Ectodermal cell (in vitro differentiated cells): ENCODE measurements around the gene OTUD5.

Experiments
- H3K27ac ChIP-seq: 2 replicates; pipeline ENCODE4 v1.7.0; 2013; ENCODE audit warnings: mild to moderate bottlenecking, low read depth, low read length; ENCODE audit not compliant: insufficient read depth, poor library complexity, severe bottlenecking
- H3K27me3 ChIP-seq: 2 replicates; pipeline ENCODE4 v1.7.0; 2013; ENCODE audit warnings: mild to moderate bottlenecking, low read length; ENCODE audit not compliant: insufficient read depth, control insufficient read depth, poor library complexity, severe bottlenecking
- H3K36me3 ChIP-seq: one replicate; pipeline ENCODE4 v1.7.0; 2013; ENCODE audit warnings: low read length; ENCODE audit not compliant: control insufficient read depth, insufficient read depth
- H3K4me1 ChIP-seq: one replicate; pipeline ENCODE4 v1.7.0; 2013; ENCODE audit warnings: low read length; ENCODE audit not compliant: control insufficient read depth, insufficient read depth
- H3K4me3 ChIP-seq: 2 replicates; pipeline ENCODE4 v1.7.0; 2013; ENCODE audit warnings: low read depth, low read length, control low read depth; ENCODE audit not compliant: insufficient read depth
- H3K9me3 ChIP-seq: 2 replicates; pipeline ENCODE4 v1.7.0; 2013; ENCODE audit warnings: mild to moderate bottlenecking, low read length, moderate library complexity; ENCODE audit not compliant: control insufficient read depth
- WGBS, 2 experiments: methylation state at CpG; one replicate each; pipeline ENCODE4 v1.1.7; 2013; ENCODE audit warnings: missing lambda C conversion rate in 2 of 2; 5-methylcytosine and 5-hydroxymethylcytosine counted together

The OTUD5 gene

GRCh38 chrX:48938721-48939425, 18.5 kb downstream of the OTUD5 start:
- H3K4me1 ChIP-seq: peaks cover 6% of the 10 kb centered on the region
- no peaks in the 10 kb centered on the region for H3K27me3 ChIP-seq
- no peaks in the 10 kb centered on the region for H3K9me3 ChIP-seq
- 83 to 87% methylated on average over 1 of the region's 1 CpG for WGBS, 2 experiments
- H3K4me3 ChIP-seq: no peak overlapping the region
- H3K36me3 ChIP-seq: peaks cover 6% of the 10 kb centered on the region
- no peak overlapping the region for H3K27ac ChIP-seq

DNA sequence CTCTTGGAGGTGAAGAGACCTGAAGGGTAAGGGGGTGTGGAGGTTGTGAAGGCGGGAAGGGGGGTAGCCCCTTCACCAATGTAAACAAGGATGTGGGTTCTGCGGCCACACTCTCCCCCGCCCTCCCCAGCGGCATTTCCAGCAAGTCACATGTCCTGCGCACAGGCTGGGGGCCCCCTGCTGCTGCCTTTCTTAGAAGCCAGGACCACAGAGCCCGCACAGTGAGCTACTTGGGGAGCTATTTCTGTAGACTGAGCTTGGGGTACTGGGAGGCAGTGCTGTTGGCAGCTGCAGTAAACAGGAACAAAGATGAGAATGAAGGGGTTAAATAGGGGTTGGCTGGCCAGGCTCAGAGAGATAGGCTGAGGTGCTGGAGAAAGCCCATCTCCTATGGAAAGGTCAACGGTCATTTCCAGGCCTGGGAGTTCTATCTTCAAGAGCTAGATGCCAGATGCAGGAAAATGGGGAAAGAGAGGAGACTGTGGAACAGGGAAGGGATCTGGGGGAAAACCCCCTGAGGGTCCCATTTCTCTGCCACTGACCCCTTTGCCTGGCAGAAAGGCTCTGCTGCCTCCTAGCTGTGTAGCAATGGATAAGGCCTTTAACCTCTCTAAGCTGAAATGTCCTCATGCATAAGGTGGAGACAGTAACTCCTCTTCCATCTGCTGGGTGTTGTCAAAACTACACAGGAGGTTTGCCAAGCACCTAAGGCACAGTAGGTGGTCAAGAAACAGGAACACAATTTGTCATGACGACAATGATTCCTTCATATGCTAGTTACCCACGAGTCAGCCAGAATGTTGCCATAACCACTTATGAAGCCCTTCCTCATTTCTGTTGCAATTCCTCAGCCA, 20.1 kb downstream of the OTUD5 start:
- peaks cover 6% of the 10 kb centered on the region for H3K4me1 ChIP-seq
- no peak overlapping the region for H3K27ac ChIP-seq
- H3K36me3 ChIP-seq: peaks cover 13% of the 10 kb centered on the region
- WGBS, 2 experiments: 19 to 21% methylated on average over 9 of the region's 9 CpGs
- no peak overlapping the region for H3K4me3 ChIP-seq
- no peaks in the 10 kb centered on the region for H3K9me3 ChIP-seq
- H3K27me3 ChIP-seq: no peaks in the 10 kb centered on the region

- peaks cover 13% of the 10 kb centered on the region for H3K36me3 ChIP-seq
- H3K27me3 ChIP-seq: no peaks in the 10 kb centered on the region
- H3K9me3 ChIP-seq: no peaks in the 10 kb centered on the region
- WGBS, 2 experiments: 92 to 95% methylated on average over 8 of the region's 8 CpGs
- H3K27ac ChIP-seq: no peak overlapping the region
- peaks cover 6% of the 10 kb centered on the region for H3K4me1 ChIP-seq
- H3K4me3 ChIP-seq: no peak overlapping the region
These were observed 20.9 kb downstream of the OTUD5 start for GRCh38 chrX:48936429-48937053.

- no peaks in the 10 kb centered on the region for H3K27me3 ChIP-seq
- no peak overlapping the region for H3K4me3 ChIP-seq
- no peaks in the 10 kb centered on the region for H3K9me3 ChIP-seq
- H3K36me3 ChIP-seq: peaks cover 13% of the 10 kb centered on the region
- H3K27ac ChIP-seq: no peak overlapping the region
- H3K4me1 ChIP-seq: peaks cover 6% of the 10 kb centered on the region
- 82 to 88% methylated on average over 1 of the region's 1 CpG for WGBS, 2 experiments
These were observed 22.1 kb downstream of the OTUD5 start for GRCh38 chrX:48935301-48935670.

DNA sequence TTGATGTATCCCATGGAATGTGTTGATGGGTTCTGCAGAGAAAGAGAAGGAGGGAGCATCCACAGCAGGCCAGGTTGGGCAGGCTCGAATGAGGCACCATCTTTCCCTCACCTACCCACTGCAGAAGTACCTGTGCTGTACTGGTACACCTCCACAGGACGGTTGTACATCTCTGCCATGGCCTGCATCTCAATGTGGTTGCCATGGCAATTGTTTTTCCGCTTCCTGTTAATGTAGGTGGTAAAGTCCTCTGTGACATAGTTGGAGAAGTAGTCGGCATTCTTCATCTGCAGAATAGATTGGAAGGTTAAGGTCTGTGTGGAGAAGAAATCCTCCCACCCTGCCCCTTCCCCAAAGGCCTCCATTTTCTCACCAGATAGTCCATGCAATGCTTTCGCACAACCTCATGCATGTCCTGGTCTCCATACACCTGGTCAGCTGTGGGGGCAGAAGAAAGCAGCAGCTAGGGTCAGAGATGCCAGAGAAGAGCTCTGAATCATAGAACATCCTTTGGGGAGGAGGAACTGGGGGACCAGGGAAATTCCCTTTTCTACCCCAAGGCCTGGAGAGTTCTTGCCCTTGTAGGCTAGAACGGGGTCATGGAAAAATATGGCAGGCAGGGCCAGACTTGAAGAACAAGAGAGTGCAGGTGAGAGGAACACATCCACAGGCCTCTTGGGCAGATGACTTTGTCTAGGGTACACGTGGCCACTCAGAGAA, 22.7 kb downstream of the OTUD5 start:
- 94 to 95% methylated on average over 6 to 7 of the region's 7 CpGs for WGBS, 2 experiments
- no peak overlapping the region for H3K4me3 ChIP-seq
- no peak overlapping the region for H3K27ac ChIP-seq
- H3K27me3 ChIP-seq: no peaks in the 10 kb centered on the region
- no peaks in the 10 kb centered on the region for H3K9me3 ChIP-seq
- H3K36me3 ChIP-seq: peaks cover 13% of the 10 kb centered on the region
- H3K4me1 ChIP-seq: peaks cover 6% of the 10 kb centered on the region

DNA sequence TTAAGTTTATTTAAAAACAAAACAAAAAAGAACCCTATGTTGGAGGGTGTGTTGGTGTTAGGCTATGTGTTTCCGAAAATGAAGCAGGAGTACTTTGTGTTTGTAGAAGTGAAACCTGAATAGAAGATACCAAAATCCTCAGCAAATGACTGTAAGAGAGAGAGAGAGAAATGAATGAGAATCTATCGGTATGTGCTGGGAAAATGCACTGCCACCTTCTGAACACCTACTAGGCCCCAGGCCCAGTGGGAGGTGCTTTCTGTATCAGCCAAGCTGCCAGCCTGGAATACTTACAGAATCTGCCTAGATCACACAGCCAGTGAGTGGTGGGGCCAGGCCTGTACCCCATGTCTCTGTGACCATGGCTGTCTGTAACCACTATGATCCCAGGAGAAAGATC, 23.6 kb downstream of the OTUD5 start:
- H3K4me3 ChIP-seq: no peak overlapping the region
- H3K4me1 ChIP-seq: peaks cover 6% of the 10 kb centered on the region
- 94 to 100% methylated on average over 2 of the region's 2 CpGs for WGBS, 2 experiments
- H3K27ac ChIP-seq: no peak overlapping the region
- no peaks in the 10 kb centered on the region for H3K27me3 ChIP-seq
- peaks cover 13% of the 10 kb centered on the region for H3K36me3 ChIP-seq
- H3K9me3 ChIP-seq: no peaks in the 10 kb centered on the region

DNA sequence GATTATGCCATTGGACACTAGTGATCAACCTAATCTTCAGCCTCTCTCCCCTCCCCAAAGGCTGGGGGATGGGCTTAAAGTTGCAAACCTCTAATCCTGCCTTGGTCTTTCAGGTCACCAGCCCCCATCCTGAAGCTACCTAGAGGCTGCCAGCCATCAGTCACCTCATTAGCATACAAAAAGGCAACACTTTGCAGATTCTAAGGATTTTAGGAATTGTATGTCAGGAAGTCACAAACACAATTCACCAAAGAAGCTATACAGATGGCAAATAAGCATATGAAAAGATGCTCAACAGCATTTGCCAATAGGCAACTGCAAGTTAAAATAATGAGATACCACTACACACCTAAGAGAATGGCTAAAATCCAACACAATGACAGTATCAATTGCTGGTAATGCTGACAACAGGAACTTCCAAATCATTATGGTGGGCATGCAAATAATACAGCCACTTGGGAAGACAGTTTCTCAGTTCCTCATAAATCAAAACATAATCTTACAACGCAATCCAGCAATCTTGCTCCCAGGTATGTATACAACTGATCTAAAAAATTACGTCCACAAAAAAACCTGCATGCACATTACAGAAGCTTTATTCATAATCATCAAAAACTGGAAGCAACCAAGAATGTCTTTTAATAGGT, 29.5 kb downstream of the OTUD5 start:
- Histone ChIP-seq H3K36me3 (peaks cover 2% of the 10 kb centered on the region), H3K4me3 (no peak overlapping the region), H3K4me1 (peaks cover 5% of the 10 kb centered on the region), H3K27ac (no peak overlapping the region), H3K27me3 (no peaks in the 10 kb centered on the region), H3K9me3 (no peaks in the 10 kb centered on the region)
- 20 to 26% methylated on average over 2 of the region's 2 CpGs for WGBS, 2 experiments

DNA sequence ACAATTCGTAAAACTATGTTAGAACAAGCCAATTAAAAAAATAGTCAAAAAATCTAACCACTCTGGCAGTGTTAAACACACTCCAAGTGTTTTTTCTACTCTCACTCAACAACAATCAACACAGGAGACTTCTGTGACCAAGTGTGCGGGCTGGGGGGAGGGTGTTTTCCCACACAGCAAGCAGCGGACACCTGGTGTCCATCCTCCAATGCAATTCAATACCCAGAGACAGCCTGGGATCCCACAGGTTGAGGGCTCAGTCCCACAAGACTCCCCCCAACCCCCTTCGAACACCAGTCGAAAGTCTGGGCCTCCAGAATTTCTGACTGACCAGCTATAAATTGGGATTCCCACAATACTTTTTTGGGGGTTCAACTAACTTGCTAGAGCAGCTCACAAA, 30.3 kb downstream of the OTUD5 start:
- Histone ChIP-seq H3K4me1 (peaks cover 5% of the 10 kb centered on the region), H3K36me3 (no peaks in the 10 kb centered on the region), H3K4me3 (no peak overlapping the region), H3K27ac (no peak overlapping the region), H3K9me3 (no peaks in the 10 kb centered on the region), H3K27me3 (no peaks in the 10 kb centered on the region)
- 19 to 33% methylated on average over 4 of the region's 5 CpGs for WGBS, 2 experiments

GRCh38 chrX:48924270-48924669, 33.1 kb downstream of the OTUD5 start:
- WGBS, 2 experiments: 96 to 97% methylated on average over 5 of the region's 5 CpGs
- no peak overlapping the region for H3K27ac ChIP-seq
- no peak overlapping the region for H3K4me3 ChIP-seq
- H3K36me3 ChIP-seq: no peaks in the 10 kb centered on the region
- peaks cover 5% of the 10 kb centered on the region for H3K4me1 ChIP-seq
- no peaks in the 10 kb centered on the region for H3K27me3 ChIP-seq
- H3K9me3 ChIP-seq: no peaks in the 10 kb centered on the region
